HG02870 (cell line): ENCODE results near the gene ITGB3BP.
"Not testable (repeated sequence)": the region's sequence is repeated elsewhere in the genome, so short reads cannot be mapped to it uniquely, and the experiment has no call there.

ENCODE experiments used
- ATAC-seq: cut with Tn5 transposase; IDR thresholded peaks from one replicate; pipeline ENCODE4 v1.9.1; 2021; ENCODE audit warnings: mild to moderate bottlenecking, moderate library complexity; ENCODE audit not compliant: unreplicated experiment

Gene ITGB3BP

DNA sequence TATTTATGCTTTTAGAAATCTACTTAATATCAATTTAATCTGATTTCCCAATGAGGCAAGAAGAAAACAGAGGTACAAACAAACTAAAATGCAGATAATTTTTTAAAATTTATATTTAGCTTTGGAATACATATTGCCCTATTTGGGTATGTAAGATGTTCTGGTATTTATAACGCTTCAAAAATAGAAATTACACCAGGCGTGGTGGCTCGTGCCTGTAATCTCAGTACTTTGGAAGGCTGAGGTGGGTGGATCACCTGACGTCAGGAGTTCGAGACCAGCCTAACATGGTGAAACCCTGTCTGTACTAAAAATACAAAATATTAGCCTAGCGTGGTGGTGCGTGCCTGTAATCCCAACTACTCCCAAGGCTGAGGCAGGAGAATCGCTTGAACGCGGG, 13.3 kb downstream of the ITGB3BP start:
- no peak for ATAC-seq

GRCh38 chr1:63506782-63507181, 16.2 kb downstream of the ITGB3BP start:
- ATAC-seq = no peak

DNA sequence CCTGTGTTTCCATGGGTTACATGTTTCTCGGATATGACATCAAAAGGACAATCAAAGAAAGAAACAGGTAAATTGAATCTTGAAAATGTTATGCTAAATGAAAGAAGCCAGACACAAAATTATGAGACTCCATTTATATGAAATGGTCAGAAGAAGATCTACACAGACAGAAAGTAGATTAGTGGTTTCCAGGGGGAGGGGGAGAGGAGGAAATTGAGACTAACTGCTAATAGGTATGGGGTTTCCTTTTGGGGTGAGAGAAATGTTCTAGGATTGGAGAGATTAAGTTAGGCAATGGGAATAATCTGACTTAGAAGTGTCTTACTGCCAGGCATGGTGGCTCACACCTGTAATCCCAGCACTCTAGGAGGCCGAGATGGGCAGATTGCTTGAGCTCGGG, 21.8 kb downstream of the ITGB3BP start:
- no peak for ATAC-seq

GRCh38 chr1:63498106-63498505, 24.9 kb downstream of the ITGB3BP start:
- ATAC-seq = no peak

GRCh38 chr1:63497577-63497976, 25.4 kb downstream of the ITGB3BP start:
- ATAC-seq = no peak

DNA sequence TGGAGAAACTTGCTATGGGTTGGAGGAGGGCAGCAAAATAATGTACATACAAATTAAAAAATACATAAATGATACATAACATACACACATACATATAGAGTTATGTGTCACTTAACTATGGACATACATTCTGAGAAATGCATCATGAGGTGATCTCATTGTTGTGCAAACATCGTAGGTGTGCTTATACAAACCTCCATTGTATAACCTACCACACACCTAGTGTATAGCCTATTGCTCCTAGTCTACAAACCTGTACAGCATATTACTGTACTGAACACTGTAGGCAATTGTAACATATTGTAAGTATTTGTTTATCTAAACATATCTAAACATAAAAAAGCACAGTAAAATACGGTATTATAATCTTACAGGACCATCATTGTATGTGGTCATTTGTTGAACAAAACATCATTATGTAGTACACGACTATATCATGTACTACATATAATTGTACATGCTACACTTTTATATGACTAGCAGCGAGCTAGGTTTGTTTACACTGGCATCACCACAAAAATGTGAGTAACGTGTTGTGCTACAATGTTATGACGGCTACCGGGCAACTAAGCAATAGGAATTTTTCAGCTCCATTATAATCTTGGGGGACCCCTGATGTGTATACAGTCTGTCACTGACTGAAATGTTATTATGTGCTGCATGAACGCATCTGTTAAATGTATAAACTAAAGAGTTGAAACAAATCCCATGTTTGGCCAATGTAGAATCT, 35.5 kb downstream of the ITGB3BP start:
- ATAC-seq = no peak

DNA sequence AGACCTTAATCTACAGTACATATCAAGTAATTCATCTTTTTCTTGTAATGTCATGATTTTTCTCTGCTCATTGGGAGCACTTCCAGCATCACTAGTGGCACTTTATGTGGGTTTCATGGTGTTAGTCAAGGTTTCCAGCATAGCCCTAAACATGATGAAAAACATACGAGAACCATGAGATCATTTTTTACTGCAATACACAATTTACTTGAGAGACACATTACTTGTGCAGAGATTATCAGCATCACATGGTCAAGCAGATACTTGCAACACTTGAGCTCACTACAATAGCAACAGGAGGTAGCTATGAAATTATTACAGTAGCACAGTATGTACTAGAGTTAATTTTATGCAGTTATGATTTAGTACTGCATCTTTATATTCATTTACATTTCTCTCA, 36.4 kb downstream of the ITGB3BP start:
- ATAC-seq = no peak

DNA sequence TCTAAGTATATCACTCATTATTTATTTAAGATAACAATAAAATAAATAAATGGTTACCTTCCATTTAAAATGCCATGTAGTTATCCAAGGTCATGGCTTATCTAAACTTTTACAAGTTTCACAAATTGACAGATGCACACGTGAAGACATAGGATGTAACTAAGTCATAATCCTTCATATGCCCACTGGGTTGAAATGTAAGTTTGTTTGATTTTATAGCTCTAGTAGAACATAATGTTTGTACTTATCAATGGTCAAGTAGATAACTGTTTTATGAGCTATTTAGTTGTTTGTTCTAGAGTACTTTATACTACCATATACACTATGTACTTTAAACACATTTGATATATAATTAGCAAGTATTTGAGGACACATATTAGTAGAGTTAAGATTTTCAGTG, 43.0 kb downstream of the ITGB3BP start:
- no peak for ATAC-seq

DNA sequence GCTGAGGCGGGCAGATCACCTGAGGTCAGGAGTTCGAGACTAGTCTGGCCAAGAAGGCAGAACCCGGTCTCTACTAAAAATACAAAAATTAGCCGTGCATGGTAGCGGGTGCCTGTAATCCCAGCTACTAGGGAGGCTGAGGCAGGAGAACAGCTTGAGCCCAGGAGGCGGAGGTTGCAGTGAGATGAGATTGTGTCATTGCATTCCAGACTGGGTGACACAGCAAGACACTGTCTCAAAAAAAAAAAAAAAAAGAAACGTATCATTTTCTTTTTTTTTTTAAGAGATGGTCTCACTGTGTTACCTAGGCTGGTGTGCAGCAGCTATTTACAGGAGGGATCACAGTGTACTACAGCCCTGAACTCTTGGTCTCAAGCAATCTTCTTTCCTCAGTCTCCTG, 47.3 kb downstream of the ITGB3BP start:
- ATAC-seq = no peak

- not testable (repeated sequence) for ATAC-seq
Measured at GRCh38 chr1:63468683-63469082, 54.3 kb downstream of the ITGB3BP start.

GRCh38 chr1:63466759-63467158, 56.3 kb downstream of the ITGB3BP start:
- ATAC-seq = no peak

- ATAC-seq = no peak
Measured at GRCh38 chr1:63466181-63466580, 56.8 kb downstream of the ITGB3BP start.

DNA sequence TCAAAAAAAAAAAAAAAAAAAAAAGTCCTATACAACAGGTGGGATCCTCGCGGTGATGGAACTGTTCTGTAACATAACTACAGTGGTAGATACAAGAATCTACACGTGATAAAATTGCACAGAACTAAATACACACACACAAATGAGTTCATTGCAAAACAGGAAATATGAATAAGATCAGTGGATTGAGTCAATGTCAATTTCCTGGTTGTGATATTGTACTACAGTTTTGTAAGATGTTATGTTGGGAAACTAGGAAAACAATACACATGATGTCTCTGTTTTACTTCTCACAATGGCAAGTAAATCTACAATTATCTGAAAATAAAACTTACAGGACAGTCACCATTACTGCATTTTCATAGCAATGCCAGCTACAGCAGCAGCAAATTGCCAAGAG, 59.8 kb downstream of the ITGB3BP start:
- no peak for ATAC-seq

GRCh38 chr1:63461661-63462230, 61.3 kb downstream of the ITGB3BP start:
- ATAC-seq = no peak

DNA sequence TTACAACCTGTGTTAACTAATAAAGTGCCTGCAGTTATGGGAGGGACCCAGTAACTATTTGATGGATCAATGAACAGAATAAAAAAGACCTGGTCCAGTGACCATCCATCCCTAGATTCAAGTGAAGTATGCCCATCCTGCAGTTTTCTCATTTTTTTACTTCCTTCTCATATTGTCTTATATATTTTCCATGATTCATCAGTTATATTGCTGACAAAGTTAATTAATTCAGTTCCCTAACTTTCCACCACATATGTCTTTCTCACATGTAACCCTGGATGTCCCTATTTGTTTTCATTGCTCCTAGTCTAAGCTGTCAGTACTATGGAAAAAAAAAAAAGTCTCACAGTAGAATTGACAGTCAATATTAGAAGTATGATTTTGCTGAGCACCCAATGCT, 64.3 kb downstream of the ITGB3BP start:
- ATAC-seq = no peak

DNA sequence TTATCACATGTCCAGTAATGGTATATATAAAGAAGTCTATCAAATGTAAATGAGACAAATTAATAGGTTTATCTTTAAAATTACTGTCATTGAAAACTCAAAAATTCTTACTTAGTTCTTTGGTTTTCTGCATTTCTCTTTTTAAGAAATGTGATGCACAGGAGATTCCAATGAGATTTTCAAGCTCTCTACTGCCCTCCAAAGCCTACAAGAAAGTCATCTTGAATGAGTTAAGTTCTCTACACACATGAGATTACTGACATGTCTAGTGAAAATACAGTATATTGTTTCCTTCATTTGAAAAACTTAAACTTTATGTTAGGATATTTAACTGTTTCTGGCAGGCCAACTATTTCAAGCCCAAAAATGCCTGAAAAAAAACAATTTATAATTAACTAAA, 68.8 kb downstream of the ITGB3BP start:
- ATAC-seq = no peak

DNA sequence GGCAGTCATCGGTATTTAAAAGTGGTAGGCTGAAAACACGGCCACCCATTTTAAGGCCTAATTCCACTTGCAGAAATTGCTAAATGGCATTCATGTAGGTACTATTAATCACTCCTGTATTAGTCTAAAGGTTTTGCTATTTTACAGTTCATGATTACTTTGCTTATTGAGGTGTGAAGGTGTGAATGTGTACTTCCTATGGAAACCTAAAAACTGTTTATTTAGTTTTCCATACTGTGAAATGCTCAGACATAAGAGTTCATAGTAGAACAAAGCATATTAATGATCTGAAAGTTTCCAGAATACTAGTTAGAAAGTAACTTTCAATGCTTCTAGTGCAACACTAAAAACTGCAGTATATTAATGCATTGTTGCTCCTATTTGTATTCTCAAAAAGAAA, 69.8 kb downstream of the ITGB3BP start:
- no peak for ATAC-seq

GRCh38 chr1:63450416-63450815, 72.6 kb downstream of the ITGB3BP start:
- ATAC-seq = no peak

GRCh38 chr1:63448731-63449246, 74.2 kb downstream of the ITGB3BP start:
- no peak for ATAC-seq

DNA sequence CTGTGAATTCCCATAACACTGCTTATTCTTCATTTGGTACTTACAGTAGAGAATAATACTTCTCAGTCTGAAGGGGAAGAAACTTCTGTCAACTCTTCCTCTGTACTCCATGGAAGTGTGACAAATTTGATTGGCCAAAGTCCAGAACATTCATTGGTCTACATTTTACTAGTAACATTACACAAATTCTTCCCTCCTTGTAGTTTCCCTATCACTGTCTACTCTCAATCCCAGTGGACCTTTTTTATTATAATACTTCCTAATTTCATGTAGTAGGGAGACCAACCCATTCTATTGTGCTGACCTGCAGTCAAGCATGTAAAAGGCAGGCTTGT, 80.9 kb downstream of the ITGB3BP start:
- no peak for ATAC-seq

- ATAC-seq = no peak
Measured at GRCh38 chr1:63435161-63435560, 87.9 kb downstream of the ITGB3BP start.

DNA sequence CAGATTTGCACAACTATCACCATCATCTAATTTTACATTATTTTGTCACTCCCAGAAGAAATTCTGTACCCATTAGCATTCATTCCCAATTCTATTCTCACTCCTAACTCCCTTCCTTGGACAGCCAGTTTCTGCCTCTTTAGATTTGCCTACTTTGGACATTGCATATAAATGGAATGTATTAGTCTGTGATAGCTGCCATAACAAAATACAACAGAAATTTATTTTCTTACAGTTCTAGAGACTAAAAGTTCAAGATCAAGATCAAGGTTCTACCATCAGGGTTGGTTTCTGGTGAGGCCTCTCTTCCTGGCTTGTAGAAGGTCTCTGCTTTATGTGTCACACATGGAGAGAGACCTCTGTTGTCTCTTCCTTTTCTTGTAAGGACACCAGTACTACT, 93.7 kb downstream of the ITGB3BP start:
- ATAC-seq = no peak

DNA sequence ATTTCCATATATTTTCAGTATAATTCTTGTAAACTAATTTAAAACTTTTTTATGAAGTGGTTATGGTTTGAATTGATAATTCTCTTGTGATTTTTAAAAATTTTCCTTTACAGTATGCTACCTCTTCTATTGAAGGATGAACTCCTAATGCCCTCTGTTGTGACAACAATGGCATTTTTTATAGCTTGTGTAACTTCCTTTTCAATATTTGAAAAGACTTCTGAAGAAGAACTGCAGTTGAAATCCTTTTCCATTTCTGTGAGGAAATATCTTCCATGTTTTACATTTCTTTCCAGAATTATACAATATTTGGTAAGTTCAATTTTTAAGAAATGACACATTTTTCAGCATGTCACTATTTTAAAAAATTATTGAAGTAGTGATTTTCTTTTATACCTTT, 94.2 kb downstream of the ITGB3BP start:
- no peak for ATAC-seq
